ENCODE measurements around the gene PDCD4.

Gene PDCD4

GRCh38 chr10:110857265-110858171 is 14.2 kb upstream of the PDCD4 start:
- H3K4me1 ChIP-seq (ENCODE audit: control insufficient read depth, low read depth, low read length) = no peaks in the 10 kb centered on the region
- H3K9me3 ChIP-seq (ENCODE audit: control insufficient read depth, low read depth, low read length) = no peaks in the 10 kb centered on the region
- H3K27me3 ChIP-seq (ENCODE audit: control insufficient read depth, insufficient read depth, low read length) = no peaks in the 10 kb centered on the region
- H3K9ac ChIP-seq (ENCODE audit: low read length) = no peak overlapping the region
- H3K27ac ChIP-seq (ENCODE audit: low read length) = no peak overlapping the region
- H3K36me3 ChIP-seq (ENCODE audit: control insufficient read depth, low read depth, low read length) = no peaks in the 10 kb centered on the region
- no peak overlapping the region for H3K4me3 ChIP-seq (ENCODE audit: low read length)

DNA sequence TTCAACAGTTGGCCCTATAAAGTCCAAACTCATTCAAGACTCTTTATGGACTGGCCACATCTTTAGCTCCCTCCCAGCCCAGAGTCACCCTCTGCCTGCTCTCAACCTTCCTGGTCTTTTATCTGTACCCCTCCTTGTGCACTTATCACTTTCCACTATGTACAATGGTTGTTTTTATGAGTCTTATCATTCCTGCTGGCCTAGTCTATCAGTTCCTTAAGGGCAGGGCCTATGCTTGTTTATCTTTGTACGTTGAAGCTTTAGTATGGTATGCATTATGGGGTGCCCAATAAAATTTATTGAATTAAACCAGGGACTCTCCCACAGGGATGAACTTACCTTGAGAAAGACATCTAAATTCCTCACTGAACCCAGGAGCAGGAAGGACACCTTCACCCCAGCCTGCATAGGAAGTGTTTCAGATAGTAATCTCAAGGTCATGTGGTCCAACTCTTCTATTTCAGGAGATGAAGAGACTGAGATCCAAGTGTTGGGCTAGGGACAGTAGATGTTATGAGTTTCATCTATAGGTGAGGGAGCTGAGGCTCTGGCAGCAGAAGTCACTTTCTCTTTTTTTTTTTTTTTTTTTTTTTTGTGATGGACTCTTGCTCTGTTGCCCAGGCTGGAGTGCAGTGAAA is 13.3 kb upstream of the PDCD4 start:
- Histone ChIP-seq H3K27ac (ENCODE audit: low read length) (no peak overlapping the region), H3K27me3 (ENCODE audit: control insufficient read depth, insufficient read depth, low read length) (no peaks in the 10 kb centered on the region), H3K4me3 (ENCODE audit: low read length) (no peak overlapping the region), H3K36me3 (ENCODE audit: control insufficient read depth, low read depth, low read length) (no peaks in the 10 kb centered on the region), H3K4me1 (ENCODE audit: control insufficient read depth, low read depth, low read length) (no peaks in the 10 kb centered on the region), H3K9me3 (ENCODE audit: control insufficient read depth, low read depth, low read length) (no peaks in the 10 kb centered on the region), H3K9ac (ENCODE audit: low read length) (no peak overlapping the region)

- Histone ChIP-seq H3K9me3 (ENCODE audit: control insufficient read depth, low read depth, low read length) (no peaks in the 10 kb centered on the region), H3K4me1 (ENCODE audit: control insufficient read depth, low read depth, low read length) (no peaks in the 10 kb centered on the region), H3K27ac (ENCODE audit: low read length) (no peak overlapping the region), H3K4me3 (ENCODE audit: low read length) (no peak overlapping the region), H3K27me3 (ENCODE audit: control insufficient read depth, insufficient read depth, low read length) (no peaks in the 10 kb centered on the region), H3K36me3 (ENCODE audit: control insufficient read depth, low read depth, low read length) (no peaks in the 10 kb centered on the region), H3K9ac (ENCODE audit: low read length) (no peak overlapping the region)
Measured at GRCh38 chr10:110859206-110859972, 12.3 kb upstream of the PDCD4 start.

- H3K4me3 ChIP-seq (ENCODE audit: low read length) = no peak overlapping the region
- H3K27me3 ChIP-seq (ENCODE audit: control insufficient read depth, insufficient read depth, low read length) = no peaks in the 10 kb centered on the region
- H3K9me3 ChIP-seq (ENCODE audit: control insufficient read depth, low read depth, low read length) = no peaks in the 10 kb centered on the region
- no peak overlapping the region for H3K27ac ChIP-seq (ENCODE audit: low read length)
- no peaks in the 10 kb centered on the region for H3K4me1 ChIP-seq (ENCODE audit: control insufficient read depth, low read depth, low read length)
- H3K36me3 ChIP-seq (ENCODE audit: control insufficient read depth, low read depth, low read length) = no peaks in the 10 kb centered on the region
- no peak overlapping the region for H3K9ac ChIP-seq (ENCODE audit: low read length)
Measured at GRCh38 chr10:110859973-110860376, 11.8 kb upstream of the PDCD4 start.

DNA sequence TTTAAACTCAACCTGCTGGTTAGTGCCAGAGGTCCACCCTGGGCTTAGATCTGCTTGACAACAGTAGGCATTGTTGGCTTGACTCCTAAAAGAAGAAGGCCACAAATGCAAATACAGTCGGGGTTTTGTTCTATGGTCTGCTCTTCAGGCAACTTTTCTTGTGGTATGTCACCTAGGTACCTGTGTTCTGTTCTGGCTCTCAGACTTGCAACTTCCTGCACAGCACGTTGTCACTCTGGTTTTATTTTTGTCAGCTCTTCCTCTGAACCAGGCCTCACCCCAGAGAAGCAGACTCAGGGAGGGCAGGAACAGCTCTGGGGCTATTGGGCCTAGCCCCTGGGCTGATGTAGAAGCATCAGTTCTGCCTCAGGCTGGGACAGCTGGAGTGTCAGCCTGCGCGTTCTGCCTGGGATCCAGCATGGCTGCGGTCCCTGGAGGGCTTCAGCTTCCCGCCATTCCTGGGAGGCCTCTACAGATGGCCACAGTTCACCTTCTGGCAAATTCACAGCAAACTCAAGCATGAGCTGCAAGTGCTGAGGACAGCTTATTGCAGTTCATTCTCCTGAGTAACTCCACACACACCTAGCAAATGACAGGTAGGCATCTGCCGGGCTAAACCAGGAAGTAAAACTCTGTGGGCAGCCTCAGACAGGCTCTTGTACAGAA is 11.0 kb upstream of the PDCD4 start:
- H3K4me1 ChIP-seq (ENCODE audit: control insufficient read depth, low read depth, low read length) = no peaks in the 10 kb centered on the region
- H3K9ac ChIP-seq (ENCODE audit: low read length) = no peak overlapping the region

DNA sequence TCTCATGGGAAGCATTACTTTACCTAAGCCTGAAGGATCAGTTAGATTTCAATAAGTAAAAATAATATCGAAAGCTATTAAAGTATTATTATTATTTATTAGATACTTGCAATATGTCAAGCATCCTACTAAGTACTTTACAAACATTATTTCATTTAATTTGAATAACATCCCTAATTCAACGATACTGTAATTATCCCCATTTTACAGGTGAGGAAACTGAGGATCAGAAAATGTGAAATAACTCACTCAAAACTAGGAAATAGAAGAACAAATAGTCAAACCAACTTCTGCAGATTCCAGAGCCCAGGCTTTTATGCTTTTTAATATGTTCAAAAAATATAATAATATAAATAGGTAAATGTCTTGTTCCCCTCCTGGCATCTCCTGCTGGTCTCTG is 10.3 kb upstream of the PDCD4 start:
- Histone ChIP-seq H3K9ac (ENCODE audit: low read length) (no peak overlapping the region), H3K4me3 (ENCODE audit: low read length) (no peak overlapping the region), H3K27ac (ENCODE audit: low read length) (no peak overlapping the region)

More for the DNA sequence above, 11.0 kb upstream of the PDCD4 start:
- no peaks in the 10 kb centered on the region for H3K9me3 ChIP-seq (ENCODE audit: control insufficient read depth, low read depth, low read length)
- H3K36me3 ChIP-seq (ENCODE audit: control insufficient read depth, low read depth, low read length) = no peaks in the 10 kb centered on the region
- H3K27me3 ChIP-seq (ENCODE audit: control insufficient read depth, insufficient read depth, low read length) = no peaks in the 10 kb centered on the region
- no peak overlapping the region for H3K27ac ChIP-seq (ENCODE audit: low read length)
- no peak overlapping the region for H3K4me3 ChIP-seq (ENCODE audit: low read length)

DNA sequence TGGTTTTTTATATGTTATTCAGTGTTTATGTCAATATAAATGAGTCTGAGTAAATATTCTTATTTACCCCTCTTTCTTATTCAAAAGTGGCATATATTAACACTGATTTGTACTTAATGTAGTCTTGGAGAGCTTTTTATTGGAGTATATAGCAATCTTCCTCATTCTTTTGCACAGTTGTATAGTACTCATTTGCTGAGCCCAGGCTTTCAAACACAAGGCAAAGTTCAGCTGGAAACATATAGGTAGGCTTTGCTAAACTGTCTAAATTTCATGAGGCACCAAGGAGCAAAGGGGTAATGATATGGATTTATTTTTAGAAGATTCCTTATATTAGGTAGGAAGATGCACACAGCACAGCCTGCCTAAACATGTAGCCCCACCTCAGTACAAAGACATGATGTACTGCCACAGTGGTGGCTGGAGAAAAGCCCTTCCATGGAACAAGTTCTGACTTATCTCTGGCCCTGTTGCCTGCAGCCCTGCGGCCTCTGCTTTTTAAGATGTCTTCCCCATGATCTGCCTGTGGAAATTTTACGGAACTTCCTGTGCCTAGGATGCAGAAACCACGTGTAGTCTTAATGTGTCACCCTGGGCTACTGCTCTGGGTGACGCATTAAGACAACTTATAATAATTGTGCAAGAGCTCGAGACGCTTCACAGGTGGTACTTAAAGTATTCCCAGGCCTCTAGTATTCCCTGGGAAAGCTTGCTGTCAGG is 9.6 kb upstream of the PDCD4 start:
- H3K4me1 ChIP-seq (ENCODE audit: control insufficient read depth, low read depth, low read length) = no peaks in the 10 kb centered on the region
- no peak overlapping the region for H3K4me3 ChIP-seq (ENCODE audit: low read length)
- H3K9ac ChIP-seq (ENCODE audit: low read length) = no peak overlapping the region
- no peaks in the 10 kb centered on the region for H3K27me3 ChIP-seq (ENCODE audit: control insufficient read depth, insufficient read depth, low read length)
- no peak overlapping the region for H3K27ac ChIP-seq (ENCODE audit: low read length)
- H3K36me3 ChIP-seq (ENCODE audit: control insufficient read depth, low read depth, low read length) = no peaks in the 10 kb centered on the region
- H3K9me3 ChIP-seq (ENCODE audit: control insufficient read depth, low read depth, low read length) = no peaks in the 10 kb centered on the region

More for the DNA sequence above, 10.3 kb upstream of the PDCD4 start:
- H3K36me3 ChIP-seq (ENCODE audit: control insufficient read depth, low read depth, low read length) = no peaks in the 10 kb centered on the region
- H3K4me1 ChIP-seq (ENCODE audit: control insufficient read depth, low read depth, low read length) = no peaks in the 10 kb centered on the region
- no peaks in the 10 kb centered on the region for H3K27me3 ChIP-seq (ENCODE audit: control insufficient read depth, insufficient read depth, low read length)
- H3K9me3 ChIP-seq (ENCODE audit: control insufficient read depth, low read depth, low read length) = no peaks in the 10 kb centered on the region

DNA sequence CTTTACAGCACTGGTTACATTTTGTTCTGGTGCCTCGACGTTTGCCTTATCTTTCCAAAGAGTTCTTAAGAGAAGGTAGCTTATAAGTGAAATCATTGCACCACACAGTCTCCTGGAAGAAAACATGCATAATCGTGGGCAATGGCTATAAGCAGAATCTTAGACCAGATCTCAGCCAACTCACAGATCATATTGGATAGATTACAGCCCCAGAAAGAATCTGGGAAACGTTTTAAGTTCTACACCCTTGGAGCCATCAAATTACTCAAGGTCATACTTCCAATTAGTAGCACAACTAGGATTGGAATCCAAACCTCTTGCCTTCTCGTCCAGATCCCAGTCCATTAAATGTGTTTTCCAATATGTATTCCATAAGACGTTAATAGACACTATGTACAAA is 8.8 kb upstream of the PDCD4 start:
- no peak overlapping the region for H3K27ac ChIP-seq (ENCODE audit: low read length)
- H3K9ac ChIP-seq (ENCODE audit: low read length) = no peak overlapping the region
- no peaks in the 10 kb centered on the region for H3K27me3 ChIP-seq (ENCODE audit: control insufficient read depth, insufficient read depth, low read length)
- no peaks in the 10 kb centered on the region for H3K36me3 ChIP-seq (ENCODE audit: control insufficient read depth, low read depth, low read length)
- H3K4me3 ChIP-seq (ENCODE audit: low read length) = no peak overlapping the region
- H3K9me3 ChIP-seq (ENCODE audit: control insufficient read depth, low read depth, low read length) = no peaks in the 10 kb centered on the region
- no peaks in the 10 kb centered on the region for H3K4me1 ChIP-seq (ENCODE audit: control insufficient read depth, low read depth, low read length)

DNA sequence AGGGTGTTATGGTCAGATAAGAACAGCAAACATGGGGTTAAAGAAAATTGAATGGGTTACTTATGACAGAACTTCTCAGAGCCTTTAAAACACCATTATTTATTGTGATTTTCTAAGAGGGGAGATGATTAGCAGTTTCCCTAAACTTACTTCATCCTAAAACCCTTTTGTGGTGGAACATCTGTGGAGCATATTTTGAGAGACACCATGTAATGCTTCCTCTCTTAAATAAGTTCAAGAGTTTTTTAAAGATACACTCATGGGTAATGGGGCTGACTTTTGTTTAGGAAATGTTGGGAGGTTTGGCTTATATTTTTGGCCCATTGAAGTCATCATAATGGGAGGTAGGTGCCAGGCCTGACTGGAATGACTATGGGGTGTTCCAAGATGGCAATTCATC is 8.4 kb upstream of the PDCD4 start:
- H3K36me3 ChIP-seq (ENCODE audit: control insufficient read depth, low read depth, low read length) = no peaks in the 10 kb centered on the region
- no peaks in the 10 kb centered on the region for H3K4me1 ChIP-seq (ENCODE audit: control insufficient read depth, low read depth, low read length)
- H3K27ac ChIP-seq (ENCODE audit: low read length) = no peak overlapping the region
- H3K4me3 ChIP-seq (ENCODE audit: low read length) = no peak overlapping the region
- H3K9me3 ChIP-seq (ENCODE audit: control insufficient read depth, low read depth, low read length) = no peaks in the 10 kb centered on the region
- H3K9ac ChIP-seq (ENCODE audit: low read length) = no peak overlapping the region
- no peaks in the 10 kb centered on the region for H3K27me3 ChIP-seq (ENCODE audit: control insufficient read depth, insufficient read depth, low read length)

DNA sequence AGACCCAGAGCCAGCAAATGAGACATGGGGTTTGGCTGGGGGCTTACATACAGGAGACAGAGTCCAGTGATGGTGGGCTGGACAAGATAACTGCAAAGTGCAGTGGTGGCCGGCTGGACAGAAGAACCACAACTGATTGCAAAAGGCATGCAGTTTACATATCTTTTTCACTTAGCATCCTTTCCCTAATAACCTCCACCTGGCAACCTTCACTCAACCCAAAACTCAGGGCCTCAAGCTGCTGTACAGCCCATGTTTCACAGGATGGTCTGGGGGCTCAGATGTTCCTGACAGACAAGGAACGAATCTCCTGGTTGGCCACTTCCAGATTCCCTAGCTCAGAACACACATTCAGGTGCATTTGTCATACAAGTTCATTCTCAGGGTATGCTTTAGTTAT is 7.8 kb upstream of the PDCD4 start:
- Histone ChIP-seq H3K27ac (ENCODE audit: low read length) (no peak overlapping the region), H3K9ac (ENCODE audit: low read length) (no peak overlapping the region), H3K27me3 (ENCODE audit: control insufficient read depth, insufficient read depth, low read length) (no peaks in the 10 kb centered on the region), H3K4me3 (ENCODE audit: low read length) (no peak overlapping the region), H3K4me1 (ENCODE audit: control insufficient read depth, low read depth, low read length) (no peaks in the 10 kb centered on the region), H3K9me3 (ENCODE audit: control insufficient read depth, low read depth, low read length) (no peaks in the 10 kb centered on the region), H3K36me3 (ENCODE audit: control insufficient read depth, low read depth, low read length) (no peaks in the 10 kb centered on the region)
